Sigmoid colon (tissue), 7 donors: ENCODE data around the gene SLC4A3. TPM values are rescaled to one million over a fixed set of nuclear protein-coding genes. Genes with fewer than 3 reads are reported as not detected.

Source experiments
- DNase-seq: peaks from one replicate; pipeline ENCODE4 v3.0.0-alpha.2; 2019
- H3K27ac ChIP-seq, 4 donors: fragments of 200-600 bp; sonication (generic); one replicate each; pipeline ENCODE4 v1.5.1; 2016 to 2019; ENCODE audit warnings: mild to moderate bottlenecking in 1 of 4
- H3K27me3 ChIP-seq, 3 donors: fragments of 200-600 bp; sonication (generic); one replicate each; pipeline ENCODE4 v1.5.1; 2019; ENCODE audit warnings: mild to moderate bottlenecking in 1 of 3
- H3K36me3 ChIP-seq, 4 donors: fragments of 200-600 bp; sonication (generic); one replicate each; pipeline ENCODE4 v1.5.1; 2016 to 2019
- H3K4me1 ChIP-seq, 4 donors: fragments of 200-600 bp; sonication (generic); one replicate each; pipeline ENCODE4 v1.5.1; 2017 to 2019
- H3K4me3 ChIP-seq, 4 donors: fragments of 200-600 bp; sonication (generic); one replicate each; pipeline ENCODE4 v1.5.1; 2017 to 2019; ENCODE audit warnings: mild to moderate bottlenecking in 2 of 4, moderate library complexity in 1 of 4
- H3K9me3 ChIP-seq, 4 donors: fragments of 200-600 bp in 3 of 4; sonication (generic) in 3 of 4; one replicate each; pipeline versions ENCODE4 v1.5.1 to v1.6.1; 2013 to 2019
- CTCF ChIP-seq, 4 experiments: fragments of 450-650 bp in 3 of 4; fragments of 200-600 bp in 1 of 4; IDR thresholded peaks; one replicate each; pipeline ENCODE4 v1.5.1; 2016 to 2019; ENCODE audit warnings: antibody characterized with exemption in 4 of 4, mild to moderate bottlenecking in 3 of 4, moderate library complexity in 2 of 4
- EP300 ChIP-seq, 4 donors: sonication (generic); formaldehyde crosslinking; IDR thresholded peaks; one replicate each; pipeline ENCODE4 v1.6.1; 2017; ENCODE audit warnings: antibody characterized with exemption in 4 of 4
- POLR2A ChIP-seq, 2 donors: fragments of 450-650 bp; IDR thresholded peaks; one replicate each; pipeline ENCODE4 v1.6.1; 2016; ENCODE audit warnings: antibody characterized with exemption in 2 of 2, mild to moderate bottlenecking in 2 of 2, moderate library complexity in 2 of 2
- POLR2AphosphoS5 ChIP-seq, 4 donors: sonication (generic); formaldehyde crosslinking; IDR thresholded peaks; one replicate each; pipeline ENCODE4 v1.6.1; 2017; ENCODE audit warnings: antibody characterized with exemption in 4 of 4
- WGBS, 2 donors: extraction: QIAGEN DNeasy Blood & Tissue Kit; methylation state at CpG; one replicate each; pipeline ENCODE4 v1.1.7; 2013; 5-methylcytosine and 5-hydroxymethylcytosine counted together
- intact Hi-C: fragments of 100-400 bp; cut with DNase I; formaldehyde crosslinking; loops from one replicate; pipeline ENCODE4 v1.15.1; 2023
- polyA plus RNA-seq, 3 donors: library from polyadenylated mRNA; stranded (reverse); fragments of 200-250 nt; gene quantifications; one replicate each; pipeline ENCODE4 v1.2.3, GENCODE V29; 2013
- total RNA-seq, 4 donors: library from RNA; depleted of rRNA; stranded (reverse); fragments of >200 nt; gene quantifications; one replicate each; pipeline ENCODE4 v1.1.0, GENCODE V29; 2016
- donor health status: healthy with polysubstance abuse.
- donor health status: Bipolar disorder and iron deficiency.
- donor health status: healthy.

SLC4A3 gene
- total and polyA plus RNA-seq, 7 donors: under 0.01 to 5.0 (median 1.0) TPM

GRCh38 chr2:219668316-219668715 is 40.9 kb downstream of the SLC4A3 start:
- no peaks in the 10 kb centered on the region for H3K36me3 ChIP-seq
- no peak for DNase-seq
- peaks cover 0 to 19% (median 0%) of the 10 kb centered on the region in 4 donors for H3K4me1 ChIP-seq
- 89 to 92% methylated on average over 15 of the region's 15 CpGs for WGBS, 2 donors
- no peaks in the 10 kb centered on the region for H3K27me3 ChIP-seq
- no peak overlapping the region for H3K4me3 ChIP-seq
- H3K27ac ChIP-seq: no peak overlapping the region
- no peaks in the 10 kb centered on the region for H3K9me3 ChIP-seq
- TF ChIP-seq POLR2AphosphoS5 (IDR thresholded peaks at IDR 0.05) (no peak), POLR2A (IDR thresholded peaks at IDR 0.05) (no peak), CTCF (IDR thresholded peaks at IDR 0.05) (no peak), EP300 (IDR thresholded peaks at IDR 0.05) (no peak)
- intact Hi-C loops: no loop called here

- intact Hi-C loops: no loop called here
- H3K4me3 ChIP-seq: no peak overlapping the region
- TF ChIP-seq POLR2AphosphoS5 (IDR thresholded peaks at IDR 0.05): no peak
- no peak for TF ChIP-seq POLR2A (IDR thresholded peaks at IDR 0.05)
- no peak for TF ChIP-seq EP300 (IDR thresholded peaks at IDR 0.05)
- WGBS, 2 donors: 79 to 81% methylated on average over 6 of the region's 6 CpGs
- H3K27ac ChIP-seq: no peak overlapping the region
- peaks cover 0 to 10% (median 0%) of the 10 kb centered on the region in 4 donors for H3K4me1 ChIP-seq
- no peaks in the 10 kb centered on the region for H3K27me3 ChIP-seq
- no peaks in the 10 kb centered on the region for H3K9me3 ChIP-seq
- no peak for DNase-seq
- no peaks in the 10 kb centered on the region for H3K36me3 ChIP-seq
These were observed 43.0 kb downstream of the SLC4A3 start for GRCh38 chr2:219670386-219670785.

GRCh38 chr2:219671279-219671678 is 43.8 kb downstream of the SLC4A3 start:
- no peak overlapping the region for H3K4me3 ChIP-seq
- DNase-seq: no peak
- H3K4me1 ChIP-seq: peaks cover 0 to 1% (median 0%) of the 10 kb centered on the region in 4 donors
- intact Hi-C loops: no loop called here
- no peak for TF ChIP-seq EP300 (IDR thresholded peaks at IDR 0.05)
- no peak for TF ChIP-seq POLR2AphosphoS5 (IDR thresholded peaks at IDR 0.05)
- TF ChIP-seq POLR2A (IDR thresholded peaks at IDR 0.05): no peak
- TF ChIP-seq CTCF (IDR thresholded peaks at IDR 0.05): no peak
- WGBS, 2 donors: 64 to 78% methylated on average over 5 of the region's 5 CpGs
- H3K36me3 ChIP-seq: no peaks in the 10 kb centered on the region
- no peaks in the 10 kb centered on the region for H3K27me3 ChIP-seq
- no peak overlapping the region for H3K27ac ChIP-seq
- H3K9me3 ChIP-seq: no peaks in the 10 kb centered on the region

- intact Hi-C loops: no loop called here
- no peak for DNase-seq
- TF ChIP-seq POLR2AphosphoS5 (IDR thresholded peaks at IDR 0.05) (no peak), EP300 (IDR thresholded peaks at IDR 0.05) (no peak), POLR2A (IDR thresholded peaks at IDR 0.05) (no peak), CTCF (IDR thresholded peaks at IDR 0.05) (no peak)
- H3K4me1 ChIP-seq: no peaks in the 10 kb centered on the region
- H3K27ac ChIP-seq: no peak overlapping the region
- no peaks in the 10 kb centered on the region for H3K9me3 ChIP-seq
- no peaks in the 10 kb centered on the region for H3K36me3 ChIP-seq
- H3K27me3 ChIP-seq: no peaks in the 10 kb centered on the region
- no peak overlapping the region for H3K4me3 ChIP-seq
- 83 to 88% methylated on average over 3 of the region's 3 CpGs for WGBS, 2 donors
These were observed 45.0 kb downstream of the SLC4A3 start for GRCh38 chr2:219672406-219672805.

- Histone ChIP-seq H3K4me1 (no peaks in the 10 kb centered on the region), H3K27me3 (no peaks in the 10 kb centered on the region), H3K36me3 (no peaks in the 10 kb centered on the region), H3K27ac (no peak overlapping the region), H3K4me3 (no peak overlapping the region), H3K9me3 (no peaks in the 10 kb centered on the region)
- intact Hi-C loops: no loop called here
- TF ChIP-seq POLR2A (IDR thresholded peaks at IDR 0.05): no peak
- TF ChIP-seq CTCF (IDR thresholded peaks at IDR 0.05): no peak
- no peak for TF ChIP-seq EP300 (IDR thresholded peaks at IDR 0.05)
- TF ChIP-seq POLR2AphosphoS5 (IDR thresholded peaks at IDR 0.05): no peak
- 73 to 81% methylated on average over 4 of the region's 4 CpGs for WGBS, 2 donors
- DNase-seq: no peak
These were observed 47.8 kb downstream of the SLC4A3 start for GRCh38 chr2:219675221-219675620.
